Hepatocyte (in vitro differentiated cells): ENCODE data around the gene CDK6.

Experiments
- CTCF ChIP-seq: fragments of 200-600 bp; sonication (generic); IDR thresholded peaks from 2 replicates; pipeline ENCODE4 v1.5.1; 2016; ENCODE audit warnings: antibody characterized with exemption, mild to moderate bottlenecking; ENCODE audit not compliant: poor library complexity
- EZH2 ChIP-seq: fragments of 200-600 bp; sonication (generic); IDR thresholded peaks from 2 replicates; pipeline ENCODE4 v1.6.1; 2016; ENCODE audit warnings: antibody characterized with exemption, mild to moderate bottlenecking, borderline replicate concordance

- TF ChIP-seq CTCF, result no peak
- TF ChIP-seq EZH2, result no peak
Measured at GRCh38 chr7:92670204-92670851, 166.0 kb downstream of the CDK6 start.
